ENCODE results near the gene OGDH.
A peak's percentile ranks its signal among the peaks of the same experiment; 100 is the strongest.

Gene OGDH

GRCh38 chr7:44618753-44619152 is 12.3 kb downstream of the OGDH start:
- DNase-seq: no peak

GRCh38 chr7:44621034-44621749 is 14.8 kb downstream of the OGDH start:
- peak; percentile 27 for DNase-seq

GRCh38 chr7:44621750-44622103 is 15.3 kb downstream of the OGDH start:
- no peak for DNase-seq

- no peak for DNase-seq
Observed at GRCh38 chr7:44622342-44623151, 16.1 kb downstream of the OGDH start.

GRCh38 chr7:44624318-44624717 is 17.9 kb downstream of the OGDH start:
- DNase-seq: no peak

- no peak for DNase-seq
Observed at GRCh38 chr7:44625526-44626471, 19.4 kb downstream of the OGDH start.

GRCh38 chr7:44626620-44627019 is 20.2 kb downstream of the OGDH start:
- no peak for DNase-seq

GRCh38 chr7:44629829-44630522 is 23.5 kb downstream of the OGDH start:
- no peak for DNase-seq

GRCh38 chr7:44630792-44631457 is 24.5 kb downstream of the OGDH start:
- no peak for DNase-seq

- DNase-seq: peak; percentile 64
Observed at GRCh38 chr7:44631458-44632115, 25.2 kb downstream of the OGDH start.

- DNase-seq: no peak
Observed at GRCh38 chr7:44632196-44632595, 25.8 kb downstream of the OGDH start.

- DNase-seq: peak; percentile 87
Observed at GRCh38 chr7:44633254-44634186, 27.1 kb downstream of the OGDH start.

- no peak for DNase-seq
Observed at GRCh38 chr7:44634187-44634838, 27.9 kb downstream of the OGDH start.

- DNase-seq: no peak
Observed at GRCh38 chr7:44634839-44635591, 28.6 kb downstream of the OGDH start.

GRCh38 chr7:44636041-44636584 is 29.7 kb downstream of the OGDH start:
- DNase-seq: no peak

- no peak for DNase-seq
Observed at GRCh38 chr7:44636926-44637325, 30.5 kb downstream of the OGDH start.

- DNase-seq: peak; percentile 82
Observed at GRCh38 chr7:44637788-44638594, 31.6 kb downstream of the OGDH start.

All from fibroblast of skin of scalp (primary cell).